HG02852 (cell line): ENCODE results near the gene CTSE.

Experiments used
- ATAC-seq: cut with Tn5 transposase; IDR thresholded peaks from one replicate; pipeline ENCODE4 v1.9.1; 2021; ENCODE audit warnings: mild to moderate bottlenecking, moderate library complexity; ENCODE audit not compliant: unreplicated experiment

The CTSE gene

GRCh38 chr1:205973377-205974232 is 50.1 kb downstream of the CTSE start:
- ATAC-seq, result no peak

GRCh38 chr1:205972491-205973168 is 51.1 kb downstream of the CTSE start:
- ATAC-seq, result no peak

- ATAC-seq, result no peak
Observed at GRCh38 chr1:205972081-205972480, 51.6 kb downstream of the CTSE start.

- no peak for ATAC-seq
Observed at GRCh38 chr1:205971082-205971481, 52.6 kb downstream of the CTSE start.

- no peak for ATAC-seq
Observed at GRCh38 chr1:205970486-205970885, 53.2 kb downstream of the CTSE start.

- ATAC-seq, result no peak
Observed at GRCh38 chr1:205969229-205969628, 54.5 kb downstream of the CTSE start.

GRCh38 chr1:205967554-205968335 is 56.0 kb downstream of the CTSE start:
- ATAC-seq, result no peak

- no peak for ATAC-seq
Observed at GRCh38 chr1:205965036-205965884, 58.4 kb downstream of the CTSE start.

GRCh38 chr1:205963352-205964155 is 60.1 kb downstream of the CTSE start:
- ATAC-seq, result no peak

GRCh38 chr1:205962821-205963221 is 60.9 kb downstream of the CTSE start:
- ATAC-seq, result no peak

GRCh38 chr1:205961991-205962820 is 61.5 kb downstream of the CTSE start:
- ATAC-seq, result no peak

- no peak for ATAC-seq
Observed at GRCh38 chr1:205961405-205961804, 62.3 kb downstream of the CTSE start.

GRCh38 chr1:205959789-205960188 is 63.9 kb downstream of the CTSE start:
- no peak for ATAC-seq
